ENCODE data around the gene GSTCD.

DNA sequence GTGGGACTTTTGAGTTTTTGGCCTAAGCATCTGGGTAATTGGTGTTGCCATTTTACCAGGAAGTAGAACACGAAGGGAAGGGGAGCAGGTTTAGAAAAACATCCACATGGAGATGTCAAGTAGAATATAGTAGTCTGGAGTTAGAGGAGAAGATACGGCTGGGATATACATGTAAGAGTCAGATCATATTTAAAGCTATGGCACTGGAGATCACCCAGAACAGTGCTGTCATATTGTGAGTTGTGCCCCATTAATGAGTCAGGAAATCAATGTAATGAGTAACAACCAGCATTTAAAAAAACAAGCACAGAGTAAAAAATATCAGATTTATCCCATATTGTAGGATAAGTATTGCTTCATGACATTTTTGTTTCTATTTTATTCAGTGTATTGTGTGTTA, 4.2 kb downstream of the GSTCD start:
- TF ChIP-seq, protein P1, sequence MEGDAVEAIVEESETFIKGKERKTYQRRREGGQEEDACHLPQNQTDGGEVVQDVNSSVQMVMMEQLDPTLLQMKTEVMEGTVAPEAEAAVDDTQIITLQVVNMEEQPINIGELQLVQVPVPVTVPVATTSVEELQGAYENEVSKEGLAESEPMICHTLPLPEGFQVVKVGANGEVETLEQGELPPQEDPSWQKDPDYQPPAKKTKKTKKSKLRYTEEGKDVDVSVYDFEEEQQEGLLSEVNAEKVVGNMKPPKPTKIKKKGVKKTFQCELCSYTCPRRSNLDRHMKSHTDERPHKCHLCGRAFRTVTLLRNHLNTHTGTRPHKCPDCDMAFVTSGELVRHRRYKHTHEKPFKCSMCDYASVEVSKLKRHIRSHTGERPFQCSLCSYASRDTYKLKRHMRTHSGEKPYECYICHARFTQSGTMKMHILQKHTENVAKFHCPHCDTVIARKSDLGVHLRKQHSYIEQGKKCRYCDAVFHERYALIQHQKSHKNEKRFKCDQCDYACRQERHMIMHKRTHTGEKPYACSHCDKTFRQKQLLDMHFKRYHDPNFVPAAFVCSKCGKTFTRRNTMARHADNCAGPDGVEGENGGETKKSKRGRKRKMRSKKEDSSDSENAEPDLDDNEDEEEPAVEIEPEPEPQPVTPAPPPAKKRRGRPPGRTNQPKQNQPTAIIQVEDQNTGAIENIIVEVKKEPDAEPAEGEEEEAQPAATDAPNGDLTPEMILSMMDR (conservative IDR thresholded peaks at IDR 0.05 in 1 of 2, IDR thresholded peaks at IDR 0.05 in 1 of 2; ENCODE audit: low read depth in 1 of 2, low read length in 2 of 2), result no peak
- TF ChIP-seq EZH2 (IDR thresholded peaks at IDR 0.05; ENCODE audit: low read length, missing control alignments), result no peak

Data from fibroblast of lung (primary cell).